BE2C (cell line): ENCODE results near the gene RSPH6A.

Experiments
- DNase-seq: peaks from one replicate; pipeline ENCODE4 v3.0.0-alpha.2; 2020
- H3K27me3 ChIP-seq: fragments of 250-450 bp; sonication (Bioruptor Pico); 2 replicates; pipeline ENCODE4 v1.5.1; 2020; ENCODE audit warnings: mild to moderate bottlenecking
- H3K36me3 ChIP-seq: fragments of 250-450 bp; sonication (Bioruptor Pico); 2 replicates; pipeline ENCODE4 v1.5.1; 2020; ENCODE audit warnings: mild to moderate bottlenecking
- H3K4me1 ChIP-seq: fragments of 250-450 bp; sonication (Bioruptor Pico); 2 replicates; pipeline ENCODE4 v1.5.1; 2020
- H3K4me3 ChIP-seq: 2 replicates; pipeline ENCODE4 v1.5.1; 2011; ENCODE audit warnings: low read depth, low read length
- H3K9me3 ChIP-seq: fragments of 250-450 bp; sonication (Bioruptor Pico); 2 replicates; pipeline ENCODE4 v1.5.1; 2020
- CTCF ChIP-seq: IDR thresholded peaks from 2 replicates; pipeline ENCODE4 v1.5.1; 2012; ENCODE audit warnings: mild to moderate bottlenecking, low read depth, low read length

Gene RSPH6A

GRCh38 chr19:45823182-45823581, 8.1 kb upstream of the RSPH6A start:
- no peak for TF ChIP-seq CTCF
- Histone ChIP-seq H3K4me1 (peaks cover 7% of the 10 kb centered on the region), H3K36me3 (peaks cover 57% of the 10 kb centered on the region), H3K4me3 (no peak overlapping the region), H3K9me3 (no peaks in the 10 kb centered on the region), H3K27me3 (no peaks in the 10 kb centered on the region)
- DNase-seq = no peak

- Histone ChIP-seq H3K4me1 (peaks cover 7% of the 10 kb centered on the region), H3K36me3 (peaks cover 55% of the 10 kb centered on the region), H3K9me3 (no peaks in the 10 kb centered on the region), H3K4me3 (no peak overlapping the region), H3K27me3 (no peaks in the 10 kb centered on the region)
- no peak for TF ChIP-seq CTCF
- DNase-seq = no peak
These were observed 7.6 kb upstream of the RSPH6A start for GRCh38 chr19:45822716-45823115.

DNA sequence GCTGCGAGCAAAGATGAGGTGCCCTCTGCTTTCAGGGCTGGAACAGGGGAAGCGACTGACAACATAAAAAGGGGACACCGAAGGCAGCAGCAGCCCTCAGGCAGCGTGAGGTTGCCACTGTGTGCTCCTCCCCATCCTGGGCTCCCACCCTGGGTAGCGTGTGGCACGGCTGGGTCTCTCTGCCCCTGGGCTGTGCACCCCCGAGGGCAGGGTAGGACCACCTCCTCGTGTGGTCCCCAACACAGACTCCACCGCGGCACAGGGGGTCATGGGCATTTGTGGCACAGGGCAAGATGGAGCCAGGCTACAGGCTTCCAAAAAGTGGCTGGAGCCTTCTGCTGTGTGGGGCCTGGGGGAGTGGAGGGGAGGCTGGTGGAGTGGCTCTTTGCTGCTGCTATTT, 6.5 kb upstream of the RSPH6A start:
- Histone ChIP-seq H3K9me3 (no peaks in the 10 kb centered on the region), H3K36me3 (peaks cover 43% of the 10 kb centered on the region), H3K4me3 (no peak overlapping the region), H3K4me1 (peaks cover 7% of the 10 kb centered on the region), H3K27me3 (no peaks in the 10 kb centered on the region)
- no peak for TF ChIP-seq CTCF
- no peak for DNase-seq

GRCh38 chr19:45821103-45821521, 6.0 kb upstream of the RSPH6A start:
- Histone ChIP-seq H3K4me3 (no peak overlapping the region), H3K27me3 (no peaks in the 10 kb centered on the region), H3K9me3 (no peaks in the 10 kb centered on the region), H3K4me1 (peaks cover 7% of the 10 kb centered on the region), H3K36me3 (peaks cover 39% of the 10 kb centered on the region)
- no peak for DNase-seq
- no peak for TF ChIP-seq CTCF

GRCh38 chr19:45820413-45821102, 5.5 kb upstream of the RSPH6A start:
- Histone ChIP-seq H3K4me3 (no peak overlapping the region), H3K27me3 (no peaks in the 10 kb centered on the region), H3K9me3 (no peaks in the 10 kb centered on the region), H3K4me1 (peaks cover 7% of the 10 kb centered on the region), H3K36me3 (peaks cover 33% of the 10 kb centered on the region)
- no peak for TF ChIP-seq CTCF
- DNase-seq = no peak

DNA sequence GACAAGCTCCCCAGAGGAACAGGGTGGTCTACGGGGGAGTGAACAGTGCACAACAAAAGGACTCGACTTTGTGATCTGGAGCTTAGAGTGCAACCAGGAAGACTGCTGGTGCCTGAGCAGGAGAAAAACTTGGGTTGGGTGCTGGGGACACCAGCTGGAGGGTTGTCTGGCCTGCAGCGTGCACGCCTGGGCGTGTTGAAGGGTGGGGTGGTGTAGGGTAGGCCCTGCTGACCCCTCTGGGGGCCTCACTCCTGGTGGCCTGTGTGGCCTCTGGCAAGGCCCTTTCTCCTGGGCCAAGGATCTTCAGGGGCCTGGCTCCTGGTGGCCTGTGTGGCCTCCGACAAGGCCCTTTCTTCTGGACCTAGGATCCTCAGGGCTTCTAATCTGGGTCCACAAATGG, 4.7 kb upstream of the RSPH6A start:
- Histone ChIP-seq H3K4me1 (peaks cover 7% of the 10 kb centered on the region), H3K4me3 (no peak overlapping the region), H3K9me3 (no peaks in the 10 kb centered on the region), H3K27me3 (no peaks in the 10 kb centered on the region), H3K36me3 (peaks cover 25% of the 10 kb centered on the region)
- TF ChIP-seq CTCF = no peak
- peak; percentile 10 for DNase-seq
